GM15510 (cell line): ENCODE data around the gene NFIA.

Experiments used
- POLR2A ChIP-seq: IDR thresholded peaks from 3 replicates; pipeline ENCODE4 v1.6.1; 2011; ENCODE audit warnings: borderline replicate concordance; ENCODE audit not compliant: insufficient read length; ENCODE audit errors: extremely low read depth

NFIA gene

DNA sequence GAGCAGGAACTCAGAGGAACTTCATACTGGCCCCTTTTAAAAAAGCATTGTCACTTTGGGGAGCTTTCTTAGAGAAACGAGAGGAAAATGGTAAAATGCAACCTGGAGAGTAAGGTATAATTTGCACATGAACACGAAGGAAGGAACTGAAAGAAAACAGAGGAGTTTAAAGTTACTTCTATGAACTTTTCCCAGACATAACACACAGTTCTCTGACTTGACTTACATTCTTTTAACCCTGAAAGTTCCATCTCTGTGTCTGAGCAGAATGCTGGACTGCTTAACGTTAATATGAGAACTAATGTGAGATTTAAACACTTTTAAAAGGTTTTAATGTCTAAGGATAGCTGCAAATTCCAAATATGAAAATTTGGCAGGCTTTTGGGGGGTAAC lies 102.3 kb downstream of the NFIA start:
- TF ChIP-seq POLR2A, result no peak

DNA sequence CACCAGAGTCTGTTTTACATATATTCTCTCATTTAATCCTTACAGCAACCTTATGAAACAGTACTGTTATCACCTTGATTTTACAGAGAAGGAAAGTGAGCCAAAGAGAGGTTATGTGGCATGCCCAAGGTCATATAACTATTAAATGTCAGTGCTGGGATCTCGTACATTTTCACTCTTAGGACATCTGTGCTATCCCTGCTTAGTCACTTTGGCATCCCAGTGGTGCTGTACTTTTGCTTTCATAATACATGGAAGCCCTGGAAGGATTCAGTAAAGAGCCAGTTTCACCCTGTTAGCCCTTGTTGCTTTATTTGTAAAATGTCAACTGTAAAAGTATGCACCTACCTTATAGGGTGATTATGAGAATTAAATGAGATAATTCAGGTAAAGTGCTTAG lies 104.4 kb downstream of the NFIA start:
- no peak for TF ChIP-seq POLR2A

DNA sequence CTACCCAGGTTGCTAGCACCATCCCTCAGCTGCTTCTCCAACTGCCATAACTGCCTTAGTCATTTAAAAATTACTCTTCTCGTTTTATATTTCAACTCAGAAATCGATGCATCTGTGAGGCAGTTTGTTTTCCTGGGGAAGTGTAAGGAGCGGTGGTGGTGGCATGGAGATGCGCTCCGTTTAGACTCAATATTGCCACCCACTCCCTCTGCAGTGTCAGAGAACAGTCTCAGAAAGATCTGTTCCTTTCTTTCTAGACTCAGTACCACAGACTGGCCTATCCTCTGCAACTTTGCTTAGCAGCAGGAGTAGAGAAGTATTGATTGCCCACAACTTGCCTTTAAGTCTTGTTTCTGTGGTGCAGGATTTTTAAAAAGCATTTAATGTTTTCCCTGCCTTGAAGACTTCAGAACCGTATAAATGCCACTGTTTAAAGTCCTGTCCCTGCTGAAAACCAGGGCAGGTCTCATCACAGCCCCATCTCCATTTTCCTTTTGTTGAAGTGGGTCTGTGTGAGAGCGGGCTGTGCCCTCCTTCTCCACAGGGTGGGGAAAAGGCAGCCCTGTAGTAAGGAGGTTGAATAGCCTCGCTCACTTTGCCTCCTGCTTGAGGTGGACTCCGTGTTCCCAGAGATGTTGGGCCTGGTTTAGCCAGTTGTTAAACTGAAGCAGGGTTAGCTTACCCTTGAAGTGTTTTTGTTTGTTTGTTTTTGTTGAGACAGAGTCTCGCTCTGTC lies 105.2 kb downstream of the NFIA start:
- no peak for TF ChIP-seq POLR2A

DNA sequence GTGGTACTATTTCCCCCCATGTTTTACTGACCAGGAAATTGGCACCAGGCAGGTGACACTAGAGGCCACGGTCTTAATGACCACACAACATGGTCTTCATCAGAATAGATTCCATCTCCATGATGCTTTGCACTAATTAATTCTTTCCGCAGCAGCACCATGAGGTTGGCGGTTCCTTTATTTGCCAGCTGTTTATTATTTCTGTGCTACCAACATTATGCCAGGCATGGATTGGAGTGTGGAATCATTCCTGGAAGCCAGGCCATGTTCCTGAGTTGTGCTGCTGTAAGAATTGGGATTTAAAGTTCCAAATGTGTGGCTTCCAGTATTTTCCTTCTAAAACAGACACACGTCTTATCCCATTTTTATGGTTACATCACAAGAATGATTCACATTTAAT lies 107.8 kb downstream of the NFIA start:
- no peak for TF ChIP-seq POLR2A

DNA sequence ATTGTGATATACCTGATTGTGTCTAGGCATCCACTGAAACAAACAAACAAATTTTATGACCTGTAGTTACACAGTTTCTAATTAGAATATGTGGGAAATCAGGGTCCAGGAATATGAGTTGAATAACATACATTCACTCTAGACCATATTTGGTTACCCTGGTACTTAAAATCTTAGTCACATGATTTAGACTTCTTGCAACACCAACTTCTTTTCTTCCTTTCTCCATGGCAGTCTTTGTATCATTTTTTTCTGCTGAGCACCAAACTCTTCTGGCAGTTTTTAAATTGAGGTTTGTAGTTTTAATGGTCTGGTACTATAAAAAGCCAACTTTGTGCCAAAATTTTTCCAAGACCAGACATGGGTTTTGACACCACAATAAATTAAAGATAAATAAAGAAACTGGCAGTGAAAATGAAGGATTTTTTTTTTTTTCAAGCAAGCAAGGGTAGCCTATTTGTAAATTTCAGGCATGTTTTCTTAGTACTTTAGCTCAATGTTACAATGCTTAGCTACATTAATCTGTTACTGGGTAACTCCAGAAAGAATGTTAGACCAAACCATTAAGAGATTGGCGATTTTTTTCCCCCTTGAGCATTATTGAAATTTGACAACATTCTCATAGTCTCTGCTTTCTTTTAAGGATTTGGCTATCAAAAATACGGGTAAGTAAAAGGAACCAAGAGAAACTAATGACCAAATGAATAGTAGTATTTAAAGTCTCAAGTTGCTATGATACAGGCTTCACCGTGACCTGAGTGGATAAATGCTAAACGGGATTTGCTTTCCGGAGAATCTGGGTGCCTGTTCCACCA lies 108.5 kb downstream of the NFIA start:
- TF ChIP-seq POLR2A, result no peak

DNA sequence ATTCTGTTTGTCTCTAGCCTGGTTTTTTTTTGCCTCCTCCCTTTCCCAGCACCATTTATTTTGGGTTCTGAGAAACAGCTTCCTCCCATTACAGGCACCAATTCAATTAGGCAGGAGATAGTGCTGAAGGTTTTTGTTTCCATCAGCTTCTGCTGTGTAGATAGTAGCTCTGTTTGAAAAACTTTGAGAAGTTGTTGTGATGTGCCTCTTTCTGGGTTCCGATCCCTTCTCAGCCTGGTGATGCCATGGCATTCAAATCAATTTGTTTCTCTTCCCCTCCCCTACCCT lies 109.0 kb downstream of the NFIA start:
- no peak for TF ChIP-seq POLR2A

DNA sequence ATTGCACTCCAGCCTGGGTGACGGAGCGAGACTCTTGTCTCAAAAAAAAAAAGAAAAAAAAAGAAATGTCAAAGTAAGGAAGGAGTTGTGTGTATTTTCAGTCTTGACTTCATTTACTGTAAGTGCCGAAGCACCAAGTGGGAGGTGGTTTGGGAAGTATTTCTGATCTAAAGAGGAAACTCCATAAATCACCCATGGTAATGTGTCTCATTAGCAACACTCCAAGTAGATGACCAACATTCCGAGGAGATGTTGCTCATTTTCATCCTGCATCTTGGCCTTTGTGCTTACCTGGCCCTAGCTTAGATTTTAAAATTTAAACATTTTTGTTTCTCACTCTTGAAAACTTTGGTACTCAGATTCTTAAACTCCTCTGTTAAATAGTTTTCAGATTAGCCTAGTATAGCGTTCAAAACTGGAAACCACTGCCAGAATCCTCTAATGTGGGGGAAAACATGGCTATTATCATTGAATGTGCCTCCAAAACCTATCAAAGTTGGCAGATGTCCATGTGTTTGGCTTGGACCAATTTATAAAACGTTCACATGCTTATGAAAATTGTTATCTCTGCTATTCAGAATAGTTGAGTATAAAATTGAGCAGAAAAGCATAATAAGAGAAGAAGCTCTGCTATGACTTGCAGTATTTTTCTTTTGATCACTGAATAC lies 110.4 kb downstream of the NFIA start:
- no peak for TF ChIP-seq POLR2A

DNA sequence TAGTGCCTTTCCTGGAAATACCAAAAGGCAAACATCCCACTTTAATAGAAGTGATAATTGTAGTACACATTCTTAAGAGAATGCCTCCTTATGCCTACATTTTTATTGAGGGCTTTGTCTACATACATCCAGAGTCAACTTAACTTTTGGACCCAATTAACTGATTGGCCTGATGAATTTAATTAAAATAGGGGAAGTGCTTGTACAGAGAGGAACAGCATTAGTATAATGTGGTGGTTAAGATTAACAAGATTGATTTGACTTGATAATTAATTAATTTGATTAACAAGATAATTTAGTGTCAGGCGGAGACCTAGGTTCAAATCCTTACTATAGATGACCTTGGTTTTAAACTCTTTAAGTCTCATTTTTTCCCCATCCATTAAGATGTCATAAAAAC lies 111.4 kb downstream of the NFIA start:
- no peak for TF ChIP-seq POLR2A

DNA sequence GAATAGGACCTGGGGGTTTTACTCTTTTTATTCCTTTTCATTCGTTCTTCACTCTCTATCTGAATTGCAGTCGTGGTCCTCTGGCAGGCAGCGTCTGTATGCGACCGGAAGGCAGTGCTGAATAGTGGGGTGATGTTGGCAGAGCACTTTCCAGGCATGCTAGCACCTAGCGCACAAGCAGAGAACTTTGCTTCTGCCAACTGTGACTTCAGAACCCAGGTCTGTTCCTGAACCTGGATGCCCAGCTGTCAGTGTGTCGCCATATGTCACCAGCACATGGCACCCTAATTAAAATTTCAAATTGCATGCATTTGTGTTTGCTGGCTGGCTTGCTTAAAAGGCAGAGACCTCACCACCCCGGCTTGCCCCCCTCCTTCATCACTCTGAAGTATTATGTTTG lies 116.2 kb downstream of the NFIA start:
- no peak for TF ChIP-seq POLR2A

DNA sequence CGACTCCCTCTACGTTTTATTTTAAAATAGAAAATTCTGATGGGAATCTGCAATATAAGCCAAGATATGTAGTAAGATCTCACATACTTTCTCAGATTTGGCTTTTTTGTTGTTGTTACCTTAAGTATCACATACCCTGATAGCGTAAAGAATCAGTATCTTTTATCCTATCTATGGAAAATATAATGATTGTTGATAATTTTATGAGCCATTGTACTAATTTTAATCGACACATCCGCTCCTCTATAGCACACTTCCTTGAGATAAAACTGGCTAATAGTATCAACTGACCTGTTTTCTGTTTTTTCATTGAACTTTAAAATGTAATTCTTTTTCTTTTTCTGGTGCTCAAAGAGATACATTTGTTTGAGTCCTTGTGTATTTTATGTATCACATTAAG lies 118.7 kb downstream of the NFIA start:
- TF ChIP-seq POLR2A, result no peak

DNA sequence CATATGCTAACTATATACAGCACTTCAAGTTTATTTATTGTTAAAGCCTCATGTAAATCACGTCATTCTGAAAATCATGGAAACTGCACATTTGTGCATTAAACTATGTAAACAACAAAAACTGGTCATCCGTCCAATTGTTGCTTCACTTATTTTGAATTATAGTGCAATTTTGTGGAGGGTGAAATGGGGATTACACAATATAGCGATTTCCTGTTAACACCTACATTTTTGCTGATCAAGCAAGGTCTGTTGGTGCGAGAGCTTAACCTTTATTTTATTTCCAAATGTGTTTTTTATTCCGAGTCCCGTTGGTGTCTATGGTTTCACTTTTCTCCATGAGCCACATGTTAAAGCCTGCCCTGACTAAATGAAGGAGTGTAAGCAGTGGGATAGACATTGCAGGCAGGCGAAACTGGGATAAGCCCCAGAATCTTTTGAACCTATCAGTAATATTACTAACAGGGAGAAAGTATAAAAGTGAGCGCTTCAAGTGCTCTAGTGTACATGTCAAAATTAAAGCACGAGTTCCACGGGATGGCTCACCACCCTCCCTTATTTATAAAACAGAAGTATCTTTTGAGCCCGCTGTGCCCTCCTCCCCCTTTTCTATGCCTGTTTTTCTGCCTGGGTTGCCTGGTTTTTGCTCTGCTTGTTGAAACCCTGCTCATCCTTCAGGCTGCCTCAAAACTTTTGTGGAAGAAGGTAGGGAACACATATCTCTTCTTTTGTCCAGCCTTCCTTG lies 120.7 kb downstream of the NFIA start:
- TF ChIP-seq POLR2A, result no peak

DNA sequence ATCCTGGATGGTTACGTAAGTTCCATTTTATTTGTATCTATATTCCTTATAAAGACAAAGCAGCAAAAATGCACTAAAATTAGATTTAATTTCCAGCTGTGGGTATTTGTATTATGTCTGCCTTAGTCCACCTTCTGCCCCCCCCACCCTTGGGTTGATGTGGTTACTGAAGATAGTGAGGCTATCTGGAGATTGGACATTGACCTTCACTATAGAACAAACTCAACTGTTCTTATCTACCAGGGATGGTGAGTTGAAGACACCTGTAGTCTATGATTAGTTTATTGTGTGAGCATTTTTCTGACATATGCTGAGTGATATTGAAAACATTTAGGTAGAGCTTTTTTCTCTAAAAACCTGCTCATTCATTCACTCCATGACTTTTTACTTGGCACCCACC lies 122.2 kb downstream of the NFIA start:
- TF ChIP-seq POLR2A, result no peak

DNA sequence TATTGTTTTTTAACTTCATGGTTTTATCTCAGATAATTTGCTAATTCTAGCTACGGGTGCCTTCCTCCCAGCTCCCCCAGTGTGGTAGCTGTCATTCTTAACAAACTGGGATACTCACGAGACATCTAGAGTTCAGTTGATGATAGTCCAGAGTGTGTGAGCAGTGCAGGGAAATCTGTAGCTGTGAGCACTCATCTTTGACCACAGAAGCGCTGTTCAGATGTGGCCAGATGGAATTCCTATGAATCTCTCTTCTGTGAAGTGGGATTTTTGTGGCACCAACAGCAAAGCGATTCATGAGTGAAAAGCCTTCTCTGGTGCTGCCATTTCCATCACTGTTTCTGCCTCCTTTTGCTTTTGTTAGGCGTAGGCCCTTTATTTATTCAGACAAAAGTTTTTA lies 125.1 kb downstream of the NFIA start:
- no peak for TF ChIP-seq POLR2A

DNA sequence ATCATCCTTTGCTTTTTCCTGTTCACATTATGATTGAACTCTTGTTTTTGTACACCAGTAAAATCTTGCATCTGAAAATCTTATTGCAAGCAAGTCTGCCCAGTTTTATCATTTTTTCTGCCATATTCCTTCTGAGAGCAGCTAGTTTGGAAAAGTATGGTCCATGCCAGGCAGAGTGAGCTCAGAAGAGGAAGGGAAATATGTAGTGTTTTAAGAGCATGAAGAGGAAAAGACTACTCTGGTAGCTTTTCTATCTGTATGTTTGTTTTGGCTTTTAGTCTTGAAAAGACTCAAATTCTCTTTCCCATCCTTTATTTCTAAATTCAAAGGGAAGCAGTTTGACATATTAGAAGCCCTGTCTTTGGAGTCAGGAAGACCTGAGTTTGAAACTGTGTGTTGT lies 125.8 kb downstream of the NFIA start:
- no peak for TF ChIP-seq POLR2A

DNA sequence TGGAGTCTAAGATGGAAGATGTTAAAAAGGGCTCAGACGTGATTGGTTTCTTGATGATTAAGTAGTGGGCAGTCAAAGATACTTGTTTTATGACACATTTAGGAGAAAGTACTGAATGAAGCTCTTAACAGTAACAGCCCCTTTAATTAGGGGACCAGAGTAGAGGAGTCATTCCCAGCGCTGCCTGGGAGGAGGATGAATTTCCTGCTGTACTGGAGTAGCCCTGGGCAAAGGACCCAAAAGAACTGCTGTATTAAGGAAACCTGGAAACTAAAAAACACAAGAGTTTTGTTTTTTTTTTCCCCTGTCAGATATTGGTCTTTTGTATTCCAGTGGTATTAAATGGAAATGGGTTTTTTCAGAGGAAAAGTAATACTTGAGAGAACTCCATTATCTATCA lies 126.5 kb downstream of the NFIA start:
- no peak for TF ChIP-seq POLR2A
